ENCODE measurements around the gene RAB34.

The RAB34 gene

GRCh38 chr17:28717578-28718332 is at the start of gene RAB34:
RAB34 (minus strand) TSS chr17:28717868; CDS start chr17:28717266, 602 bp downstream.
- no peak for DNase-seq

GRCh38 chr17:28765038-28765437 is 47.4 kb upstream of the RAB34 start:
- DNase-seq = no peak

GRCh38 chr17:28763804-28764266 is 46.2 kb upstream of the RAB34 start:
- DNase-seq = peak; percentile 81

DNA sequence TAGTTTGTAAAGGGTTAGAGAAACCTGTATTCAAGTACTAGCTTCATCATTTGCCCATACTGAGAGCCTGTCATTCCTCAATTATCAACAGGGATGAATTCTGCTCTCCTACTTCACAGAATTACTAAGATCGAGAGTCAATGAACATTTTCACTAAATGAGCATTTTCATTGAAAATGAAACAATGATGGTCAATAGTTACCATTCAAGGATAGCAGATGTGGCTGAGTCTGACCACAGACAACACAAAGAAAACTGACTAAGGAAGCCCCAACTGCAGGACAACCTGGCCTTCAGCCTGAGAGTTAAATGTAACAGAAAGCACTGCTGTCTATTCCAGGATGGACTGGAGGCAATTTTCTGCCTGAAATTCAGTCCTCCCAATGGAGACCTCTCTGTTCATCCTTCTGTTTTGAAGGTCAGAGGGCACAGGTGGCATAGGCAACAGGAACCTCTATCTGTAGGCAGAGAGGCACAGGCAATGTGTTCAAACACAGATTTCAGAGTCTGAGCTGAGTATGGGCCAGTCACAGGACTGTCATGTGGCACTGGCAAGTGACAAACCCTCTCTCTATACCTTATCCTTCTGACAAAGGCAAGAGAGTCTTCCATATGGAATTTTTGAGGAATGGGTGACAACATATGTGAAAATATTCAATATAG is 45.6 kb upstream of the RAB34 start:
- no peak for DNase-seq

DNA sequence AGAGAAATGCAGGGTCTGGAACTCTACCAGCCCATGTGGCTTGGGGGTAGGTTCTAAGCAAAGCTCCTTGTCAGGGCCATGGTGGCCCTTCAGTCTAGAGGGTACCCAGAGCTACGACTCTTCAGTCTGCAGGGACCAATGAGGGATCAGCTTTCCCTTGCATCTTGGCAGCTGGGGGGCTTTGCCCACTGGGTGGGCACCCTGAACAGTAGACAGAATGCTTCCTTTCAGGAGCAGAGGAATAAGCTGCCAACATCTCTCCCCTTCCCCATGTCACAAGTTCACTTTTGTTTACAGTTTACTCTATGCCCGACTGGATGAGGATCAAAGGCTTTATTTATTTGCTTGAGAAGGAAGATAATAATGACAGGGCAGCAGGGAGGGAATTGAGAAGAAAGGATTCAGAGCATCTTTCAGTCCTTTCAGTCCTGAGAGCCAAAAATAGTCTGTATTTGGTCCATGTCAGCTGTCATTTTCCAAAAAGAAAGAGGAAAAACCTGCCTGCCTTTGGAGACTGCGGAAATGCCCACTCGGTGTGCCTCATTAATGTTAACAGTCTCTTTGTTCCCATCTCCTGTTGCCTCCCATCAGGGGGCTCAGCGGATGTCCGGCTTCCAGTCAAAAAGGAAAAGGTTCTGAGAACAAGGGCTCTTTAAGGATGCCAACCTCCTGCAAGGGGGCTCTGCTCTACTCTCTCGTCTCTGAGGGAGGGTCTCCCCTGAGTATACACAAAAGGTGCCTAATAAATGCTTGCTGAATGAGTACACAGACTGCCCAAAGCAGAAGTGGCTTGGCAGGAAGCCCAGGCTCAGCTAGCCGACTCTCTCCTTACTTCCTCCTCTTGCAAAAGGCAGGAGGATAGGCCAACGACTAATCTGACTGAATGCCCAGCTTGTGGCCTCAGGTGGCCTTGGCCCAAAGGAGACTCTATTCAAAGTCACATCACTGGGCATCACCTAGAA is 43.2 kb upstream of the RAB34 start:
- no peak for DNase-seq

GRCh38 chr17:28759256-28759865 is 41.7 kb upstream of the RAB34 start:
- DNase-seq = no peak

- DNase-seq = no peak
These were observed 40.9 kb upstream of the RAB34 start for GRCh38 chr17:28758411-28759121.

GRCh38 chr17:28756049-28756804 is 38.6 kb upstream of the RAB34 start:
- no peak for DNase-seq

- DNase-seq = no peak
These were observed 37.8 kb upstream of the RAB34 start for GRCh38 chr17:28755486-28755885.

DNA sequence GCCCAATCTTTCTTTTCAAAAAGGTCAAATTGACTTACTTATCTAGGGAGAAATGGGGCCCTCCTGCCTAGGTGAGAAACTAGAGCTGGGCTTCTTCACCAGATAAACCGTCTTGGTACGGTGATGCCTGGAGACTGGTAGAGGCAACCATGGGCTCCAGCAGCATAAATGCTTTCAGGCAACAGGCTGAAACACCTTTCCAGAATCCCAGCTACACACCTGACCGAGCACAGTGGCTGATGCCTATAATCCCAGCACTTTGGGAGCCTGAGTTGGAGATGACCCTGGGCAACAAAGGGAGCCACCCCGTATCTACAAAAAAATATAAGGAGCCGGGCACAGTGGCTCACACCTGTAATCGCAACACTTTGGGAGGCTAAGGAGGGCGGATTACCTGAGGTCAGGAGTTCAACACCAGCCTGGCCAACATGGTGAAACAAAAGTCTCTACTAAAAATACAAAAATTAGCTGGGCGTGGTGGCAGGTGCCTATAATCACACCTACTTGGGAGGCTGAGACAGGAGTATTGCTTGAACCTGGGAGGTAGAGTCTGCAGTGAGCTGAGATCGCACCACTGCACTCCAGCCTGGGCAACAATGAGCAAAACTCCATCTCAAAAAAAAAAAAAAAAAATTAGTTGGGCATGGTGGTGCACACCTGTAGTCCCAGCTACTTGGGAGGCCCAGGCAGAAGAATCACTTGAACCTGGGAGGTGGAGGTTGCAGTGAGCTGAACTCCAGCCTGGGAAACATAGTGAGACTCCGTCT is 34.1 kb upstream of the RAB34 start:
- DNase-seq = no peak

DNA sequence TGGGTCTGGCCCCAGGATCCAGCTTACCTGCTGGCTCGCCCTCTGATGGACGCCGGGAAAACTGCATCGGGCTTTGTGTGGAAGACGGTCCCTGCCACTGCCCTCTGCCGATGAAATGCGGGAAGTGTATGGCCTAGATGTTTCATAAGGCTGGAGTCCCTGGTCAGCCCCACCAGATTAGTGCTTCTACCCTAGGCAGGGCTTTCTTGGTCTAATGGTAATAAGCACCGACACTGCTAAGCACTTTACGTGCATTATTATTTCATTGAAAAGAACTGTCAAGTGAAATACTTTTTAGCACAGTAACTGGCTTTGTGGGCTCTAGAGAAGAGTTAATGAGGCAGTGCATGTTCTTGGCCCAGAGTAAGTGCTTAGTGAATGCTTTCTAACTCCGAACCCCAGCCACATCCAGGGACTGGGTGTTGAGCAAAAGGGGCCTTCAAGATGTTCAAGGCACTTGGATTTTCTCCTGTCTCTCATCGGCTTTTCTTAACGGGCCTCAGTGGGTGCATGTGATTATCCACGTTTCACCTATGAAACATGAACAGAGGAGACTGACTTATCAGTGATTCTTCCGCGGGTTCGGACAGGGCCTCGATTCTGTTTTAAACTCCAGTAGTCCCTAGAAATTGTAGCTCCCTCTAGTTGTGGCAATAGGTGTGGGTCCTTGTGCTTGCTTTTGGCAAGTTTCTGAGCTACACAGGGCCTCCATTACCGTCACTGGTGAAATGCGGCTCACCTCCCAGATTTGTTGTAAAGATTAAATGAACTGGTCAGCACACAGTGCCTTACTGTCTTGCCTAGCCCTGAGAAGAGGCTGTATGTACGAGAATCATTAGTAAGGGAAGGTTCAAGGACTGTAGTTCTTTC is 32.7 kb upstream of the RAB34 start:
- DNase-seq = peak; percentile 88

- DNase-seq = no peak
These were observed 32.0 kb upstream of the RAB34 start for GRCh38 chr17:28749516-28750177.

DNA sequence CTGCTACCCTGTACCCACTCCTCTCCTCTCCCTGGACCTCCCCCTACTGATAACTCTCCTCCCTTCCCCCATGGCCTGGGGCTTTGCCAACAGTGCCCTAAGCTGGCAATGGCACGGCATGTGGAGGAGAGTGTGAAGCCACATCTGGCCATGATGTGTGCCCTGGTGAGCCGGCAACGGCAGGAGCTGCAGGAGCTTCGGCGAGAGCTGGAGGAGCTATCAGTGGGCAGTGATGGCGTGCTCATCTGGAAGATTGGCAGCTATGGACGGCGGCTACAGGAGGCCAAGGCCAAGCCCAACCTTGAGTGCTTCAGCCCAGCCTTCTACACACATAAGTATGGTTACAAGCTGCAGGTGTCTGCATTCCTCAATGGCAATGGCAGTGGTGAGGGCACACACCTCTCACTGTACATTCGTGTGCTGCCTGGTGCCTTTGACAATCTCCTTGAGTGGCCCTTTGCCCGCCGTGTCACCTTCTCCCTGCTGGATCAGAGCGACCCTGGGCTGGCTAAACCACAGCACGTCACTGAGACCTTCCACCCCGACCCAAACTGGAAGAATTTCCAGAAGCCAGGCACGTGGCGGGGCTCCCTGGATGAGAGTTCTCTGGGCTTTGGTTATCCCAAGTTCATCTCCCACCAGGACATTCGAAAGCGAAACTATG is 31.3 kb upstream of the RAB34 start:
- DNase-seq = no peak

DNA sequence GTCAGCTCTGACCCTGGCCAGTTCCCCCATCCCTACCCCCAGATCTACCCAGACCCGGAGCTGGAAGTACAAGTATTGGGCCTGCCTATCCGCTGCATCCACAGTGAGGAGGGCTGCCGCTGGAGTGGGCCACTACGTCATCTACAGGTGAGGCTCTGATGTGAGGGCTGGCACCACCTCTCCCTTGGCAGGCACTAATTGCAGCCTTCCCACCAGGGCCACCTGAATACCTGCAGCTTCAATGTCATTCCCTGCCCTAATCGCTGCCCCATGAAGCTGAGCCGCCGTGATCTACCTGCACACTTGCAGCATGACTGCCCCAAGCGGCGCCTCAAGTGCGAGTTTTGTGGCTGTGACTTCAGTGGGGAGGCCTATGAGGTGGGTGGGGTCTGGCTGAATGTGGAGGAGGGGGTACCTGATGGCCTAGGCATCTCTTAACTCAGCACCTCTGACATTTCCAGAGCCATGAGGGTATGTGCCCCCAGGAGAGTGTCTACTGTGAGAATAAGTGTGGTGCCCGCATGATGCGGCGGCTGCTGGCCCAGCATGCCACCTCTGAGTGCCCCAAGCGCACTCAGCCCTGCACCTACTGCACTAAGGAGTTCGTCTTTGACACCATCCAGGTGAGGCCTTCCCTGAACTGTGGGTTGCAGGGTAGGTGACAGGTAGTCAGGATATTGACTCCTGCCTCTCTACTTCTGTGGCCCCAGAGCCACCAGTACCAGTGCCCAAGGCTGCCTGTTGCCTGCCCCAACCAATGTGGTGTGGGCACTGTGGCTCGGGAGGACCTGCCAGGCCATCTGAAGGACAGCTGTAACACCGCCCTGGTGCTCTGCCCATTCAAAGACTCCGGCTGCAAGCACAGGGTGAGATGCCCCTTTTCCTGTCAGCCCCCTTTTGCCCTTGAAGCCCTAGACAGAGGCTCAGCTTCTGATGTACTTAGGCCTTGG is 30.4 kb upstream of the RAB34 start:
- no peak for DNase-seq

DNA sequence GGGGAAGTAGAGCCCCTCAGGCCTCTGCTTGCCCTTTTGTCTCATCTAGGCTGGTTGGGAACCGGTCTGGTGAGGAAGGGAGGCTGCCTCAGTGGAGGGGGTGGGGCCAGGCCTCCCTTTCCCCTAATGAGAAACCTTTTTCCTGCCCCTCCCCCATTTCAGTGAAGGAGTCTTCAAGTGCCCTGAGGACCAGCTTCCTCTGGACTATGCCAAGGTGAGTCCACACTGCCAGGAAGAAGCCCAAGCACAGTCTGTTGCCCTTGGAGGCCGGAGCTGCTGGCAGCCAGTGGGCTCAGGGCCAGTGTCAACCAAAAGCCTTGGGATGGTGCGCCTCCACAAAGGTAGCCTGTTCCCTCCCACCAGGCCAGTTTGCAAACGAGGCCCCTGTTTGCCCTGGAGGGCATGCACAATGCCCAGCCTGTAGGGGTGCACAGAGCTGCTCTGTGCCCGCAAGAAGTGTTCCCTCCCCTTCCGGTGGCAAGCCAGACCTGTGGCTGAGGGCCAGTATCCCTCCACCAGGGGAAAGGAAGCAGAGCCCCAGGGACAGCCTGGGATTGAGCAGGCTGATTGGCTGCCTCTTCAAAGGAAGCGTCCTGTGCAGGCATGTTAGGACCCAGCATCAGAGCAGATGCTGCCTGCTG is 29.5 kb upstream of the RAB34 start:
- no peak for DNase-seq

GRCh38 chr17:28746611-28747050 is 29.0 kb upstream of the RAB34 start:
- DNase-seq = no peak

Measured in activated CD4-positive, alpha-beta T cell treated with anti-CD3 and anti-CD28 coated beads, Interleukin-2, amount 50 U/mL, for 1 hour (primary cell).